IMR-90 (cell line): ENCODE data around the gene ITIH4. TPM values are rescaled to one million over a fixed set of nuclear protein-coding genes. Genes with fewer than 3 reads are reported as not detected.

Experiments used
- ATAC-seq: fragments of 200-7000 bp; cut with Tn5 transposase; 2 replicates; pipeline ENCODE4 v1.9.1; 2020; ENCODE audit warnings: low read depth, mild to moderate bottlenecking, moderate library complexity
- BruUV-seq: library from RNA; stranded (reverse); fragments of 400-500 nt; replicated peaks from 2 replicates; lab custom pipeline; 2021; lab: Mats Ljungman, UMichigan
- CTCF ChIA-PET: fragments of 300-600 bp; formaldehyde crosslinking; extraction: SDS; loops from one replicate; lab custom pipeline; 2021; ENCODE audit warnings: antibody characterized with exemption; lab: Yijun Ruan, JAX
- POLR2A ChIA-PET: fragments of 300-600 bp; sonication (Branson Sonifier 250); formaldehyde crosslinking; loops from one replicate; lab custom pipeline; 2022; ENCODE audit warnings: antibody characterized with exemption; ENCODE audit not compliant: unreplicated experiment; lab: Charles Lee
- DNase-seq: peaks from one replicate; pipeline ENCODE4 v3.0.0; 2013
- H2AFZ ChIP-seq: replicated peaks from 2 replicates; pipeline ENCODE3; 2013; ENCODE audit warnings: low read length, mild to moderate bottlenecking; ENCODE audit not compliant: poor library complexity
- H2AK5ac ChIP-seq: 2 replicates; pipeline ENCODE4 v1.6.1; 2013; ENCODE audit warnings: low read depth, low read length, inconsistent platforms
- H2AK9ac ChIP-seq: replicated peaks from 2 replicates; pipeline ENCODE3; 2013; ENCODE audit warnings: mild to moderate bottlenecking, low read depth, low read length, moderate library complexity; ENCODE audit not compliant: poor library complexity
- H2BK120ac ChIP-seq: 2 replicates; pipeline ENCODE4 v1.6.1; 2013; ENCODE audit warnings: low read depth, low read length, inconsistent platforms
- H2BK15ac ChIP-seq: 3 replicates; pipeline ENCODE4 v1.6.1; 2013; ENCODE audit warnings: low read depth, low read length, inconsistent platforms
- H2BK20ac ChIP-seq: 2 replicates; pipeline ENCODE4 v1.6.1; 2013; ENCODE audit warnings: low read depth, mild to moderate bottlenecking, inconsistent platforms, low read length, moderate library complexity
- H2BK5ac ChIP-seq: 2 replicates; pipeline ENCODE4 v1.6.1; 2013; ENCODE audit warnings: mild to moderate bottlenecking, low read depth, low read length, inconsistent platforms; ENCODE audit not compliant: poor library complexity, severe bottlenecking
- H3K14ac ChIP-seq: replicated peaks from 2 replicates; pipeline ENCODE4 v1.6.1; 2013; ENCODE audit warnings: low read depth, low read length, inconsistent platforms
- H3K18ac ChIP-seq: 2 replicates; pipeline ENCODE4 v1.6.1; 2013; ENCODE audit warnings: low read depth, low read length, control low read depth
- H3K23ac ChIP-seq: 2 replicates; pipeline ENCODE4 v1.6.1; 2013; ENCODE audit warnings: low read depth, low read length, inconsistent platforms
- H3K27ac ChIP-seq: 2 replicates; pipeline ENCODE4 v1.5.1; 2013; ENCODE audit warnings: mild to moderate bottlenecking, control low read depth, low read length; ENCODE audit not compliant: insufficient read depth
- H3K27me3 ChIP-seq: 2 replicates; pipeline ENCODE4 v1.6.1; 2013; ENCODE audit warnings: low read length; ENCODE audit not compliant: control insufficient read depth, insufficient read depth
- H3K36me3 ChIP-seq: 2 replicates; pipeline ENCODE4 v1.6.1; 2013; ENCODE audit warnings: low read length, mixed read lengths; ENCODE audit not compliant: control insufficient read depth, insufficient read depth
- H3K4ac ChIP-seq: 2 replicates; pipeline ENCODE4 v1.6.1; 2013; ENCODE audit warnings: low read depth, low read length, inconsistent platforms
- H3K4me1 ChIP-seq: 2 replicates; pipeline ENCODE4 v1.6.1; 2013; ENCODE audit warnings: low read length, mixed read lengths; ENCODE audit not compliant: control insufficient read depth, insufficient read depth
- H3K4me2 ChIP-seq: 2 replicates; pipeline ENCODE4 v1.6.1; 2013; ENCODE audit warnings: low read depth, mild to moderate bottlenecking, control low read depth, low read length, moderate library complexity
- H3K4me3 ChIP-seq: 2 replicates; pipeline ENCODE4 v1.5.1; 2013; ENCODE audit warnings: low read depth, mild to moderate bottlenecking, control low read depth, low read length, moderate library complexity; ENCODE audit not compliant: insufficient read depth
- H3K56ac ChIP-seq: 2 replicates; pipeline ENCODE4 v1.6.1; 2013; ENCODE audit warnings: low read length, inconsistent platforms; ENCODE audit not compliant: insufficient read depth; ENCODE audit errors: extremely low read depth
- H3K79me1 ChIP-seq, 2 experiments: 2 replicates each; pipeline ENCODE4 v1.6.1; 2013; ENCODE audit warnings: low read length in 2 of 2, inconsistent platforms in 1 of 2, low read depth in 1 of 2
- H3K9ac ChIP-seq: 2 replicates; pipeline ENCODE4 v1.6.1; 2013; ENCODE audit warnings: low read depth, low read length, control low read depth
- H3K9me1 ChIP-seq: 2 replicates; pipeline ENCODE4 v1.6.1; 2013; ENCODE audit warnings: low read length, inconsistent platforms; ENCODE audit not compliant: insufficient read depth
- H3K9me3 ChIP-seq: 2 replicates; pipeline ENCODE4 v1.6.1; 2013; ENCODE audit warnings: low read length; ENCODE audit not compliant: control insufficient read depth, insufficient read depth
- H4K20me1 ChIP-seq: 2 replicates; pipeline ENCODE4 v1.6.1; 2013; ENCODE audit warnings: low read length, inconsistent platforms; ENCODE audit not compliant: insufficient read depth
- H4K5ac ChIP-seq: 2 replicates; pipeline ENCODE4 v1.6.1; 2013; ENCODE audit warnings: mild to moderate bottlenecking, low read depth, low read length, control low read depth
- H4K8ac ChIP-seq, 2 experiments: 2 replicates each; pipeline ENCODE4 v1.6.1; 2013; ENCODE audit warnings: low read depth in 2 of 2, low read length in 2 of 2, control low read depth in 1 of 2, inconsistent platforms in 1 of 2
- H4K91ac ChIP-seq: 2 replicates; pipeline ENCODE4 v1.6.1; 2013; ENCODE audit warnings: low read depth, low read length, inconsistent platforms; ENCODE audit not compliant: insufficient read depth
- BHLHE40 ChIP-seq: fragments of 150-350 bp; IDR thresholded peaks from 2 replicates; pipeline ENCODE4 v1.6.1; 2016; ENCODE audit warnings: mild to moderate bottlenecking, low read depth, low read length
- CEBPB ChIP-seq: IDR thresholded peaks from 2 replicates; pipeline ENCODE4 v1.6.1; 2012; ENCODE audit warnings: low read depth, low read length, improper control_type of control experiment
- CHD1 ChIP-seq: IDR thresholded peaks from 2 replicates; pipeline ENCODE4 v1.6.1; 2012; ENCODE audit warnings: low read depth, low read length, improper control_type of control experiment
- FOS ChIP-seq: fragments of 150-350 bp; IDR thresholded peaks from 2 replicates; pipeline ENCODE4 v1.6.1; 2016; ENCODE audit warnings: low read depth, low read length
- MAFK ChIP-seq: IDR thresholded peaks from 2 replicates; pipeline ENCODE4 v1.6.1; 2012; ENCODE audit warnings: low read depth, low read length, improper control_type of control experiment
- MAZ ChIP-seq: IDR thresholded peaks from 2 replicates; pipeline ENCODE4 v1.6.1; 2012; ENCODE audit warnings: low read depth, mild to moderate bottlenecking, low read length, improper control_type of control experiment, moderate library complexity, borderline replicate concordance
- MXI1 ChIP-seq: IDR thresholded peaks from 2 replicates; pipeline ENCODE4 v1.6.1; 2012; ENCODE audit warnings: low read depth, mild to moderate bottlenecking, low read length, moderate library complexity, borderline replicate concordance
- NFE2L2 ChIP-seq: fragments of 150-350 bp; IDR thresholded peaks from 2 replicates; pipeline ENCODE4 v1.6.1; 2016; ENCODE audit warnings: low read depth, mild to moderate bottlenecking, low read length
- RAD21 ChIP-seq: IDR thresholded peaks from 2 replicates; pipeline ENCODE4 v1.6.1; 2012; ENCODE audit warnings: low read length, improper control_type of control experiment
- RCOR1 ChIP-seq: IDR thresholded peaks from 2 replicates; pipeline ENCODE4 v1.6.1; 2012; ENCODE audit warnings: mild to moderate bottlenecking, low read length, improper control_type of control experiment; ENCODE audit not compliant: insufficient replicate concordance
- SMC3 ChIP-seq: fragments of 150-350 bp; IDR thresholded peaks from 2 replicates; pipeline ENCODE4 v1.6.1; 2016; ENCODE audit warnings: low read depth, mild to moderate bottlenecking, antibody characterized with exemption, low read length, moderate library complexity
- WGBS, 2 experiments: methylation state at CpG; one replicate each; pipeline versions ENCODE4 v1.1.5 to v1.1.7; 2013; ENCODE audit warnings: missing lambda C conversion rate in 2 of 2; ENCODE audit not compliant: insufficient read length in 1 of 2; ENCODE audit errors: extremely low coverage in 2 of 2; 5-methylcytosine and 5-hydroxymethylcytosine counted together
- dilution Hi-C: fragments of 300-500 bp; cut with HindIII; formaldehyde crosslinking; loops from one replicate; pipeline ENCODE4 v1.14.3; 2018; ENCODE audit warnings: low sequenced_read_pairs; ENCODE audit not compliant: unreplicated experiment
- in situ Hi-C: fragments of 300-500 bp; cut with MboI; formaldehyde crosslinking; loops from 3 replicates; pipeline ENCODE4 v1.14.3; 2019; ENCODE audit warnings: low sequenced_read_pairs, inconsistent platforms, mixed read lengths
- intact Hi-C: fragments of 100-400 bp; cut with micrococcal nuclease; formaldehyde crosslinking; loops from 2 replicates; pipeline ENCODE4 v1.10.0; 2022
- polyA plus RNA-seq, 3 experiments: library from polyadenylated mRNA; depleted of rRNA; stranded (reverse); fragments of >200 nt; gene quantifications; 2 replicates each; pipeline ENCODE4 v1.2.3, GENCODE V29; 2012; ENCODE audit warnings: low replicate concordance in 1 of 3
- total RNA-seq: library from RNA; depleted of rRNA; stranded (reverse); fragments of >200 nt; gene quantifications from 2 replicates; pipeline ENCODE4 v1.2.3, GENCODE V29; 2012
- TF ChIP-seq, protein P1 (sequence below): conservative IDR thresholded peaks from 2 replicates; pipeline ENCODE4 v1.5.1; 2012; ENCODE audit warnings: mild to moderate bottlenecking, low read depth, low read length, improper control_type of control experiment
- TF ChIP-seq, protein P2 (sequence below): fragments of 150-350 bp; IDR thresholded peaks from 2 replicates; pipeline ENCODE4 v1.6.1; 2017; ENCODE audit warnings: mild to moderate bottlenecking, antibody characterized with exemption, low read length, low read depth

The ITIH4 gene
- total and polyA plus RNA-seq, 2 of the 4 experiments (the other 2 are of a cell fraction) = 0.26 to 0.36 TPM

DNA sequence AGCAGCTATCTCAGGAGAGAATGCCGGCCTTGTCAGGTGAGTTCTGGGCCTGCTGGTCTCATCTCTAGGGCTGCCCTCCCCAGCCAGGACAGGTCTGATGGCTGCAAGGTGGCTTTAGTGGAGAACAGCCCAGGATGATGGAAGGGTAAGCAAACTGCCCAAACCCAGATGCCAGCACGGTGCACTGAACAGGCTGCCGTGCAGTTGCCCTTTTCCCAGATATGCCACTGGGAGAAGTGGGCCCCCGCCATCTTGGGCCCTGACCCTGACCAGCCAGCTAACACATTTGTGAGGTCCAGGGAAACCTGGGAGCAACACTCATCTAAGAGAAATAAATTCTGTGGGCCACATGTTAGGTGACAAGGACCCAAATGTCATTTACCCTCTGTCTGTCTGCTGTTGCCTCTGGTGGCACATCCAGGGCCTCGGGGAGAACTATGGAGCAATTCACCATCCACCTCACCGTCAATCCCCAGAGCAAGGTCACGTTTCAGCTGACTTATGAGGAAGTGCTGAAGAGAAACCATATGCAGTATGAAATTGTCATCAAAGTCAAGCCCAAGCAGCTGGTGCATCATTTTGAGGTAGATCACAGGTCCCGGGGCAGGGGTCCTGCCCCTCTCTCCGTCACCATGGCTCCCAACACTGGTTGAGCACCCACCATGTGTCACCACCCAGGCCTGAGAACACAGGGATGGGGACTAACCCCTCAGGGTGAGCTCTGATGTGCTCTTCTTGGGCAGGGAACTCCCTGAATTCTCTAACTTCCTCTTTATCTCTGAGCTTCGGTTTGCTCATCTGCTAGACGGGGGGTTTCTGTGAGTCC lies 51.2 kb downstream of the ITIH4 start:
- in situ Hi-C loops (no loop called here), intact Hi-C loops (no loop called here), dilution Hi-C loops (no loop called here)
- peaks cover 47% of the 10 kb centered on the region; the same call in 1 of the 2 replicates for H3K27me3 ChIP-seq
- ATAC-seq (no peak), DNase-seq (no peak)
- no peak overlapping the region for H4K5ac ChIP-seq
- no peak overlapping the region for H3K9ac ChIP-seq
- ChIA-PET POLR2A (no interaction called here), CTCF (interaction anchor here (0.6 kb wide), 1 partner anchor 114 kb away, joined by 3 read pairs; no protein-coding TSS in a partner anchor)
- H3K9me1 ChIP-seq = 0 out of 2 replicates have a peak, but pooled peaks cover 4% of the 10 kb centered on the region
- BruUV-seq = no TSS peak
- no peak overlapping the region for H4K8ac ChIP-seq
- H3K4me2 ChIP-seq = no peak overlapping the region
- H4K91ac ChIP-seq = no peak overlapping the region
- H2BK5ac ChIP-seq = no peak overlapping the region
- no peak overlapping the region for H2BK120ac ChIP-seq
- no peaks in the 10 kb centered on the region for H3K9me3 ChIP-seq
- no peaks in the 10 kb centered on the region for H3K79me1 ChIP-seq
- no peak overlapping the region for H2AK9ac ChIP-seq
- H3K4me3 ChIP-seq = no peak overlapping the region
- H3K36me3 ChIP-seq = no peaks in the 10 kb centered on the region
- no peak overlapping the region for H3K4ac ChIP-seq
- no peak overlapping the region for H3K14ac ChIP-seq
- no peaks in the 10 kb centered on the region for H4K20me1 ChIP-seq
- no peak overlapping the region for H3K56ac ChIP-seq
- H3K4me1 ChIP-seq = no peaks in the 10 kb centered on the region
- H3K27ac ChIP-seq = no peak overlapping the region
- H2AK5ac ChIP-seq = no peak overlapping the region
- no peak overlapping the region for H2AFZ ChIP-seq
- H3K23ac ChIP-seq = no peak overlapping the region
- WGBS, 2 experiments = 93% methylated on average over 3 of the region's 11 CpGs; no CpG with 5 or more reads in 1 of the 2 experiments
- H3K18ac ChIP-seq = no peak overlapping the region
- H2BK20ac ChIP-seq = no peak overlapping the region
- TF ChIP-seq CEBPB (no peak), NFE2L2 (no peak), FOS (no peak), MAFK (no peak), MAZ (no peak), BHLHE40 (no peak), SMC3 (no peak), CHD1 (no peak), MXI1 (no peak), RAD21 (no peak), RCOR1 (no peak)
- TF ChIP-seq, protein P1, sequence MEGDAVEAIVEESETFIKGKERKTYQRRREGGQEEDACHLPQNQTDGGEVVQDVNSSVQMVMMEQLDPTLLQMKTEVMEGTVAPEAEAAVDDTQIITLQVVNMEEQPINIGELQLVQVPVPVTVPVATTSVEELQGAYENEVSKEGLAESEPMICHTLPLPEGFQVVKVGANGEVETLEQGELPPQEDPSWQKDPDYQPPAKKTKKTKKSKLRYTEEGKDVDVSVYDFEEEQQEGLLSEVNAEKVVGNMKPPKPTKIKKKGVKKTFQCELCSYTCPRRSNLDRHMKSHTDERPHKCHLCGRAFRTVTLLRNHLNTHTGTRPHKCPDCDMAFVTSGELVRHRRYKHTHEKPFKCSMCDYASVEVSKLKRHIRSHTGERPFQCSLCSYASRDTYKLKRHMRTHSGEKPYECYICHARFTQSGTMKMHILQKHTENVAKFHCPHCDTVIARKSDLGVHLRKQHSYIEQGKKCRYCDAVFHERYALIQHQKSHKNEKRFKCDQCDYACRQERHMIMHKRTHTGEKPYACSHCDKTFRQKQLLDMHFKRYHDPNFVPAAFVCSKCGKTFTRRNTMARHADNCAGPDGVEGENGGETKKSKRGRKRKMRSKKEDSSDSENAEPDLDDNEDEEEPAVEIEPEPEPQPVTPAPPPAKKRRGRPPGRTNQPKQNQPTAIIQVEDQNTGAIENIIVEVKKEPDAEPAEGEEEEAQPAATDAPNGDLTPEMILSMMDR = no peak
- TF ChIP-seq, protein P2, sequence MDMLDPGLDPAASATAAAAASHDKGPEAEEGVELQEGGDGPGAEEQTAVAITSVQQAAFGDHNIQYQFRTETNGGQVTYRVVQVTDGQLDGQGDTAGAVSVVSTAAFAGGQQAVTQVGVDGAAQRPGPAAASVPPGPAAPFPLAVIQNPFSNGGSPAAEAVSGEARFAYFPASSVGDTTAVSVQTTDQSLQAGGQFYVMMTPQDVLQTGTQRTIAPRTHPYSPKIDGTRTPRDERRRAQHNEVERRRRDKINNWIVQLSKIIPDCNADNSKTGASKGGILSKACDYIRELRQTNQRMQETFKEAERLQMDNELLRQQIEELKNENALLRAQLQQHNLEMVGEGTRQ = no peak
- no peak overlapping the region for H2BK15ac ChIP-seq
